HG02798 (cell line): ENCODE measurements around the gene PPP2R2D.
"Not testable (repeated sequence)": the region's sequence is repeated elsewhere in the genome, so short reads cannot be mapped to it uniquely, and the experiment has no call there.

Experiments used
- ATAC-seq: cut with Tn5 transposase; IDR thresholded peaks from one replicate; pipeline ENCODE4 v1.9.1; 2021; ENCODE audit warnings: mild to moderate bottlenecking; ENCODE audit not compliant: unreplicated experiment, poor library complexity

PPP2R2D gene

DNA sequence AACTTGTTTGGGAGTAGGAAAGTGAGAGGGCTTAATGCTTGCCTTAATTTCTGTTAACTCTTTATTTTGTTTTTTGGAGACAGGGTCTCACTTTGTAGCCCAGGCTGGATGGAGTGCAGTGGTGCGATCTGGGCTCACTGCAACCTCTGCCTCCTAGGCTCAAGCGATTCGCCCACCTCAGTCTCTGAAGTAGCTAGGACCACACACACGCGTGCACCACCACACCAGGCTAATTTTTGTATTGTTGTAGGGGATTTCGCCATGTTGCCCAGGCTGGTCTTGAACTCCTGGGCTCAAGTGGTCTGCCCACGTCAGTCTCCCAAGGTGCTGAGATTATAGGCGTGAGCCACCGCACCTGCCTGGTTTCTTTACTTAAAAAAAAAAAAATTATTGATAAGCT is 1.9 kb downstream of the PPP2R2D start:
- ATAC-seq = no peak

GRCh38 chr10:131905267-131905571 is 4.4 kb downstream of the PPP2R2D start:
- no peak for ATAC-seq

- no peak for ATAC-seq
Observed at GRCh38 chr10:131905603-131906268, 4.9 kb downstream of the PPP2R2D start.

DNA sequence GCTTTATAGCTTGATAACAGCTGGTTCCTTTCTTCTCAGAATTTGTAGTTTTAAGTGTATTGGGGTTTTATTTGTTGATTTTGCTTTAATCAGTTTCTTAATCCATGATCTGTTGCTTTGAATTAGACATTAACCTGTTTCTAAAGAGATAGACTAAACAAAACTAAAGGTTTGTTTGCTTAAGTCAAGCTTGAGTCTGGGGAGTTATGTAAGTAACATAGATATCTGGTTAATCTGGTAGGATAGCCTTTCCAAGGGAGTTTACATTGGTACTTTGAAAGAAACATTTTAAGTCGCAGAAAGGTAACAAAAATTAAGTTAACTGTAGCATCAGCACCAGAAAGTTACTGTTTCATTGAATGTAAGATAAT is 5.4 kb downstream of the PPP2R2D start:
- no peak for ATAC-seq

DNA sequence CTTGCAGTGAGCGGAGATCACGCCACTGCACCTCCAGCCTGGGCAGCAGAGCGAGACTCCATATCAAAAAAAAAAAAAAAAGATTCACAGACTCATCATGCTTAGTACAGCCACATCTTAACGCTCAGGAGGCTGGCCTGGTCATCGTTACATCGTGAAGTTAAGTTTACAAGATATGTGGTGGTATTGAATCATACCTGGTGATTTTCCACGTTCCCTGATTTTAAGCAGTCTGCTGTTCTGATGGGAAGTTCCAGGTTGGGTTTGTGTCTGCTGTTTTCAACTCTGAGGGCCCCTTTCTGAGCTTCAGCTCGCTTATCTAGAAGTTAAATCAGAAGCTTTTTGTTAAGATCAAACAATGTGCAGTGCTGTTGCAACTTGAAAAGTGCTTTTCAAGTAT is 6.9 kb downstream of the PPP2R2D start:
- ATAC-seq = no peak

GRCh38 chr10:131908151-131908550 is 7.3 kb downstream of the PPP2R2D start:
- no peak for ATAC-seq

DNA sequence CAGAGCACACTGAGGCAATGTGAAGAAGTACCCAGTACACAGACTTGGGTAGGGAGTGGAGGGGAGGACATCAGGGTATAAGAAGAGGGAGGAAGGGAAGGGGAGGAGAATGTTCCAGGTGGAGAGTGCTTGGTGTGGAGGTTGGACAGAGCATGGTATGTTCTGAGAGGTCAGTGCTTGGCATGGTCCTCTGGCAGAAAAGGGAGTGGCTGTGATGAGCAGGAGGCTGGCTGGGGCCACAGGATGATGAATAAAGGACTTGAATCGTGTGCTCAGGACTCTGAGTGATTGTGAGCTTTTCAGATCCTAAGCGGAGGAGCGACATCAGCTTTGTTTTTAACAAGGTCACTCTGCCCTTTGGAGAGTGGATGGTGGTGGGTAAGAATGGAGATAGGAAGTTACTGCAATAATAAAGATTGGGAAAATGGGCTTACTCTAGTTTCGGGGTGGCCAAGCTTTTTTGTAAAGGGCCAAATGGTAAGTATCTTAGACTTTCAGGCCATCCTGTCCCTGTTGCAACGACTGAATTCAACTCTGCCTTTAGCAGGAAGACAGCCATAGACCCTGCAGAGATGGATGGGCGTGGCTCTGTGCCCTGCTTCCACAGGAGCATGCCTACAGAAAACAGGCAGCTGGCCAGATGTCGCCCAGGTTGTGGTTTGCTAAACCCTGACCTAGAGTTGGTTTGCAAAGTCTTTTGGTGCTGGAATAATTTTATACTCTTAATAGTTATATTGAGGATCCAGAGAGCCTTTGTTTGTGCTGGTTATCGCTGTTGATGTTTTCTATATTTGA is 8.4 kb downstream of the PPP2R2D start:
- no peak for ATAC-seq

DNA sequence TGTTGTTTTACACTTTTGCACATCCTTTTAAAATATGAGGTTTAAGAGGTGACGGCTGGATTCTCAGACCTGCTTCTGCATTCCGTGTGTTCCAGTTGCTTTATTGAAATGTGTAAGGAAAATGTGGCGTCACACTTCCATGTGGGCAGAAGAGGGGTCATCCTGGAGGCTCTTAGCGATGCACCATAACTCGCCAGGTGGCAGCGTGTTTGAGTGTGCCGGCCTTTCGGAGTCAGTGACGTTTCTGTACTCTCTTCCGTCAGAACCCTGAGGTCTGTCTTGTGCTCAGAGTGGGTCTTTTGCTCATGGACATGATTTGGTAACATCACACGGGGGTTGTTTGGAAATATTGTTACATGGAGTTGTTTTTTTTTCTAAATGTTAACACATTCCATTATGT is 9.1 kb downstream of the PPP2R2D start:
- no peak for ATAC-seq

DNA sequence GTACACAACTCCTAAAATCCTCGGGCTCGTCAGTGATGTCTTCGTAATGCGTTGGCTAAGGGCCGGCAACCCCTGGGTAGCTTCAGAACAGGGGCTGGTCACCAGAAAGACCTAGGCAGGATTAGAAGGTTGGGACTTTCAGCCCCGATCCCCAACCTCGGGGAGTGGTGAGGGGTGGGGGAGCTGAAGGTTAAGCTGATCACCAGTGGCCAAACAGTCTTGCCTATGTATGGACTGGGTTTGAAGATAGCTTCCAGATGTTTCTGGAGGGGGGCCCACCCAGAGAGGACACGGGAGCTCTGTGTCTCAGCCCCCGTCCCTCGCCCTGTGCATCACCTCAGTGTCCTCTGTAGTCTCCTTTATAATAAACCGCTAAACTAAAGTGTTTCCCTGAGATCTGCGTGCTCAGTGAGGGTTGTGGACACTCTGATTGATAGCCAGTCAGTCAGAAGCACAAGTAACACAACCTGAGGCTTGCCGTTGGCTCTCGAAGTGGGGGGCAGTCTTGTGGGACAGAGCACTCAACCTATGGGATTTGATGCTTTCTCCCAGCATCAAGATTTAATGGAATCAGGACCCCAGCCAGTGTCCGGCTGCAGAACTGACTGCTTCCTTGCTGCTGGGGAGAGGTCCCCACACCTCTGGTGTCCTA is 10.0 kb downstream of the PPP2R2D start:
- ATAC-seq = no peak

GRCh38 chr10:131911451-131911850 is 10.6 kb downstream of the PPP2R2D start:
- ATAC-seq = no peak

- no peak for ATAC-seq
Observed at GRCh38 chr10:131912620-131913019, 11.8 kb downstream of the PPP2R2D start.

DNA sequence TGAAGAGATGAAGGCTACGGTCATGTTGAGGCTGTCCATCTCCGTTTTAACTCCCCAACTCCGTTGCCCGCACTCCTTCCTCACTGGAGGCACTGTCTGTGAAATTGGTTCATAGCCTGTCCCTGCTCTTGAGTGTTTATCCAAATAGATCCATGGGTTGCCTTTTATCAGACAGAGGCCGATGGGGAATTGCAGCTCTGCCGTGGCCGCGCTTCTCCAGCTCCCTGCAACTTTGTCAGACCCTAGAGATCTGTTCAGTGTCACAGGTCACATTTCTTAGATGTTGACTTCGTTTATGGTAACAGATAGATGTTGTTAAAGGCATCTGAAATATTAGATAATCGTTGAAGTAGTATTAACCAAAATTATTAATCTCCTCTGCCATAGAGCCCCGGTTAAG is 14.7 kb downstream of the PPP2R2D start:
- ATAC-seq = no peak

DNA sequence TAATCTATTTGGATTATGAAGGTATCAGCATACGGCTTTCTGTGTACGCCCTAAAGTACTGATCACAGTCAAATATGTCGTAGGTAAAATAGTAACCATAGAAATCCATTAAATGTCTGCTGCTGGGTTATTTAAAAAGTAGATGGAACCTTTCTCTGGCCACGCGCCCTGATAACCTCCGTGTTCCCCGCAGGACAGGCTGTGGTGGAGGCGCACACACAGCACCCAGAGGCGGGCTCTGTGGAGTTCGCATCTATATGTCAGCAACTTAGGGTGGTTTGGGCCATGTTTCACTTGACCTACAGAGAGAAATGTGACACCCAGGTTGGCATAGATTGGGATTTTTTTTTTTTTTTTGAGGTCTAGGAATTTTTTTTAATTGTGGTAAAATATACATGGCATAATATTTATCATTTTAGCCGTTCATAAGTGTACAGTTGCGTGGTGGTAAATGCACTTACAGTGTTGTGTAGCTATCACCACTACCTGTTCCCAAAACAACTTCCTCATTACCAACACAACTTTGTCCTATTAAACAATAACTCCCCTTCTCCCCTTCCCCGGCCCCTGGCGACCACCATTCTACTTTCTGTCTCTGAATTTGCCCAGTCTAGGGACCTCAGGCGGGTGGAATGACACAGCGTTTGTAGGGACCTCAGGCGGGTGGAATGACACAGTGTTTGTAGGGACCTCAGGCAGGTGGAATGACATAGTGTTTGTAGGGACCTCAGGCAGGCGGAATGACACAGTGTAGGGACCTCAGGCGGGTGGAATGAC is 15.4 kb downstream of the PPP2R2D start:
- ATAC-seq = no peak

DNA sequence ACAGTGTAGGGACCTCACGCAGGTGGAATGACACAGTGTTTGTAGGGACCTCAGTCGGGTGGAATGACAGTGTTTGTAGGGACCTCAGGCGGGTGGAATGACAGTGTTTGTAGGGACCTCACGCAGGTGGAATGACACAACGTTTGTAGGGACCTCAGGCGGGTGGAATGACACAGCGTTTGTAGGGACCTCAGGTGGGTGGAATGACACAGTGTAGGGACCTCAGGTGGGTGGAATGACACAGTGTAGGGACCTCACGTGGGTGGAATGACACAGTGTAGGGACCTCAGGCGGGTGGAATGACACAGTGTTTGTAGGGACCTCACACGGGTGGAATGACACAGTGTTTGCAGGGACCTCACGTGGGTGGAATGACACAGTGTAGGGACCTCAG is 16.0 kb downstream of the PPP2R2D start:
- ATAC-seq = not testable (repeated sequence)

DNA sequence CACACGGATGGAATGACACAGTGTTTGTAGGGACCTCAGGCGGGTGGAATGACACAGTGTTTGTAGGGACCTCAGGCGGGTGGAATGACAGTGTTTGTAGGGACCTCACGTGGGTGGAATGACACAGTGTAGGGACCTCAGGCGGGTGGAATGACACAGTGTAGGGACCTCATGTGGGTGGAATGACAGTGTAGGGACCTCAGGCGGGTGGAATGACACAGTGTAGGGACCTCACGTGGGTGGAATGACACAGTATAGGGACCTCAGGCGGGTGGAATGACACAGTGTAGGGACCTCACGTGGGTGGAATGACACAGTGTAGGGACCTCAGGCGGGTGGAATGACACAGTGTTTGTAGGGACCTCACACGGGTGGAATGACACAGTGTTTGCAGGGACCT is 16.7 kb downstream of the PPP2R2D start:
- ATAC-seq = not testable (repeated sequence)

DNA sequence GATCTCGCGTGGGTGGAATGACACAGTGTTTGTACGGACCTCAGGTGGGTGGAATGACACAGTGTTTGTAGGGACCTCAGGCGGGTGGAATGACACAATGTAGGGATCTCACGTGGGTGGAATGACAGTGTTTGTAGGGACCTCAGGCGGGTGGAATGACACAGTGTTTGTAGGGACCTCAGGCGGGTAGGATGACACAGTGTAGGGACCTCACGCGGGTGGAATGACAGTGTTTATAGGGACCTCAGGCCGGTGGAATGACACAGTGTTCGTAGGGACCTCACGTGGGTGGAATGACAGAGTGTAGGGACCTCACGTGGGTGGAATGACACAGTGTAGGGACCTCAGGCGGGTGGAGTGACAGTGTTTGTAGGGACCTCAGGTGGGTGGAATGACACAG is 18.7 kb downstream of the PPP2R2D start:
- not testable (repeated sequence) for ATAC-seq

DNA sequence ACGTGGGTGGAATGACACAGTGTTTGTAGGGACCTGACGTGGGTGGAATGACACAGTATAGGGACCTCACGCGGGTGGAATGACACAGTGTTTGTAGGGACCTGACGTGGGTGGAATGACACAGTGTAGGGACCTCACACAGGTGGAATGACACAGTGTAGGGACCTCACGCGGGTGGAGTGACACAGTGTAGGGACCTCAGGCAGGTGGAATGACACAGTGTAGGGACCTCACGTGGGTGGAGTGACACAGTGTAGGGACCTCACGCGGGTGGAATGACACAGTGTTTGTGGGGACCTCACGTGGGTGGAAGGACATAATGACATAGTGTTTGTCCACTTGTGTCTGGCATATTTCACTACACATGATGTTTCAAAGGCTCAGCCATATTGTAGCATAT is 19.3 kb downstream of the PPP2R2D start:
- ATAC-seq = no peak

DNA sequence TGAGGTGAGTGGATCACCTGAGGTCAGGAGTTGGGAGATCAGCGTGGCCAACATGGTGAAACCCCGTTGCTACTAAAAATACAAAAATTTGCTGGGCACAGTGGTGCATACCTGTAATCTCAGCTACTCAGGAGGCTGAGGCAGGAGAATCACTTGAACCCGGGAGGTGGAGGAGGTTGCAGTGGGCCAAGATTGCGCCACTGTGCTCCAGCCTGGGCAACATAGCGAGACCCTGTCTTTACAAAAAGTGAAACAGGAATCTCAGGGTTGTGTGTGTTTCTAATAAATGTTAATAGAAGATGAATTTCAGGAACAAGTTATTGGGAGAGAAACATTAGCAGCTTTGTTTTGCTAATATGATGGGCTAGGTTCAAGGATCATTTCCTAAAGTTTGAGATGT is 19.9 kb downstream of the PPP2R2D start:
- ATAC-seq = no peak

DNA sequence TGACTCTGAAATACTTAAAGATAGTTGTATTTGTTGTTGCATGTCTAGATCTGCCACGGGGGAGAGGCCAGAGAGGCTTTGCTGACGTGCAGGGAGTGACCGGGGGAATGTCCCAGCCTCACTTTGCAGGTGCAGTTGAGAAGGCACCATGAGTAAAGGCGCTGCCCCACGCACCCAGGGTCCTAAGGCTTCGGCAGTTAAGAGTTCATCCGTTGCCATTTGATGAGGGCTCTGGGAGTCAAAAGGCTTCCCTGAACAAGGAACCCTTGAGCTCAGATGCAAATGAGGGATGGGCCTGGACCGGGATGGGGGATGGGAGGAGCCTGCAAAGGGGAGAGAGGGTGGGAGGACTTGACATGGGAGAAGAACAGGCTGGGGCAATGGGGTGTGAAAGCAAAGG is 20.4 kb downstream of the PPP2R2D start:
- ATAC-seq = peak; percentile 66

- ATAC-seq = no peak
Observed at GRCh38 chr10:131923038-131923756, 22.4 kb downstream of the PPP2R2D start.
